SH-SY5Y (cell line): ENCODE measurements around the gene ZNF331.

ENCODE experiments used
- GATA2 ChIP-seq: IDR thresholded peaks from 2 replicates; pipeline ENCODE4 v1.6.1; 2011; ENCODE audit warnings: mild to moderate bottlenecking, low read depth, low read length
- GATA3 ChIP-seq: IDR thresholded peaks from 2 replicates; pipeline ENCODE4 v1.6.1; 2011; ENCODE audit warnings: low read depth, mild to moderate bottlenecking, low read length, moderate library complexity

The ZNF331 gene

GRCh38 chr19:53552001-53552721 is 14.2 kb downstream of the ZNF331 start:
- TF ChIP-seq GATA3 (no peak), GATA2 (no peak)

- no peak for TF ChIP-seq GATA3
- TF ChIP-seq GATA2 = no peak
Observed at GRCh38 chr19:53553156-53553555, 15.2 kb downstream of the ZNF331 start.

- no peak for TF ChIP-seq GATA2
- TF ChIP-seq GATA3 = no peak
Observed at GRCh38 chr19:53553865-53554791, 16.2 kb downstream of the ZNF331 start.

GRCh38 chr19:53554804-53555203 is 16.9 kb downstream of the ZNF331 start:
- TF ChIP-seq GATA3 (no peak), GATA2 (no peak)

GRCh38 chr19:53555352-53555751 is 17.4 kb downstream of the ZNF331 start:
- TF ChIP-seq GATA3 = no peak

GRCh38 chr19:53571339-53571738 is 33.4 kb downstream of the ZNF331 start:
- no peak for TF ChIP-seq GATA2
- TF ChIP-seq GATA3 = no peak

GRCh38 chr19:53576941-53577653 is 39.2 kb downstream of the ZNF331 start:
- TF ChIP-seq GATA3 (no peak), GATA2 (no peak)

- TF ChIP-seq GATA3 (no peak), GATA2 (no peak)
Observed at GRCh38 chr19:53577968-53578367, 40.0 kb downstream of the ZNF331 start.

GRCh38 chr19:53579518-53579917 is 41.6 kb downstream of the ZNF331 start:
- TF ChIP-seq GATA3 = no peak
- TF ChIP-seq GATA2 = no peak

- TF ChIP-seq GATA3 (no peak), GATA2 (no peak)
Observed at GRCh38 chr19:53580871-53581835, 43.2 kb downstream of the ZNF331 start.

GRCh38 chr19:53581871-53582279 is 43.9 kb downstream of the ZNF331 start:
- no peak for TF ChIP-seq GATA2
- TF ChIP-seq GATA3 = no peak

- TF ChIP-seq GATA3 = no peak
- TF ChIP-seq GATA2 = no peak
Observed at GRCh38 chr19:53583181-53583580, 45.2 kb downstream of the ZNF331 start.

GRCh38 chr19:53586277-53586691 is 48.3 kb downstream of the ZNF331 start:
- TF ChIP-seq GATA2 = no peak
- TF ChIP-seq GATA3 = no peak
